DMS79 (cell line): ENCODE measurements around the gene TOM1L2.

Experiments
- DNase-seq: peaks from one replicate; lab custom pipeline; 2025; lab: John Stamatoyannopoulos, UW

The TOM1L2 gene

DNA sequence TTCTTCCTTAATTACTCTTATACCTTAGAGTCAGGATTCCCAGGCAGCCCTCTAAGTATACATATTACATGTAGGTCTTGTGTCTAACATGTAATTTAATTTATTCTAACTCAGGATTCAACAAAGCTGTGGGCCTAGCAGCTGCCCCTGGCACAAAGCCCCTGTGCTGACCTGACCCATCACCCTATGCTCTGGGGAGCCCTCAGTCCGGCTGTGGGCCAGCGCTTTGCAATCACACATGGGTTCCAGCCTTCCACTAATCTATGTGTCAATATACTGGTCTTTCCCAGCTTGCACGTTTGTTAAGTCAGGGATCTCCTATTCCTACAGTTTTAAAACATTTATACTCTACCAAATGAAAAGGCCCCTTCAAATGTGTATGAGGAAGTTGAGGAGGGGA lies 72.7 kb downstream of the TOM1L2 start:
- DNase-seq, result no peak

- no peak for DNase-seq
Measured at GRCh38 chr17:17898673-17899072, 73.5 kb downstream of the TOM1L2 start.

GRCh38 chr17:17897442-17897841 lies 74.8 kb downstream of the TOM1L2 start:
- DNase-seq, result no peak

GRCh38 chr17:17896746-17897145 lies 75.5 kb downstream of the TOM1L2 start:
- no peak for DNase-seq

DNA sequence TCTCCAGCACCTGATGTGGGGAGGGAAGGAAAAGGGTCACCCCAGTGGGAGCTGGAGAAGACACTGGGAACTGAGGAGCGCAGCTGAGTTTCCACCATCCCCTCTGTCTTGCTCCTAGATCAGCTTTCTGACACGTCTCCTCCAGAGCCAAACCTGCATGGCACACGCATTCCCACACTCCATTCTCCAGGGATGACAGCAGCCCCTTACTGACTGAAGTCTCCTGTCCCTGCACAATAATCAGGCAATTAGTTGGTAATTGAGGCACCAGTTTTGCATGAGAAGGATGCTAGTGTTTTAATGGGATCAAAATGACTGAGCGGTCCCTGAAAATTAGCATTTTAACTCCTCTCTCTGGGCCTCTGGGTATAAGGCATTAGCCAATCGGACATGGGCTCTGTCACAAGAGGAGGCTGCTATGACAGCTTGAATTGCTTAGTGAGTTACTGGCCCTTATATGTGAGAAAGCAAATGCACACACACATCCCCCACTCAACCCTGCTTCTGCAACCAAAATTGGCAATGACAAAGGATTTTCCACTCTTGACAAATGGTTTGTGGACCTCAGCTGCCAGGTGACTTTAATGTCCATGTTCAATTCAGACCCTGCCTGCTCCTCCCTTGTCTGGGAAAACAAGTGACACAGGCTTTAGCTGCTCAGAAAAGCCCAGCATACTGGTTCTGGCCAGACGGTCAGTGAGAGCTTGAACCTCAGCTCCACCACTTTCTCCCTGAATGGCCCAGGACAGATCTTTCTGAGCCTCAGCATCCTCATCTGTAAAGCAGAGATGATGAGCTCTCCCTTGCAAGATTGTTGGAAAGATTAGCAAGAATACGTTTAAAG lies 78.2 kb downstream of the TOM1L2 start:
- no peak for DNase-seq

DNA sequence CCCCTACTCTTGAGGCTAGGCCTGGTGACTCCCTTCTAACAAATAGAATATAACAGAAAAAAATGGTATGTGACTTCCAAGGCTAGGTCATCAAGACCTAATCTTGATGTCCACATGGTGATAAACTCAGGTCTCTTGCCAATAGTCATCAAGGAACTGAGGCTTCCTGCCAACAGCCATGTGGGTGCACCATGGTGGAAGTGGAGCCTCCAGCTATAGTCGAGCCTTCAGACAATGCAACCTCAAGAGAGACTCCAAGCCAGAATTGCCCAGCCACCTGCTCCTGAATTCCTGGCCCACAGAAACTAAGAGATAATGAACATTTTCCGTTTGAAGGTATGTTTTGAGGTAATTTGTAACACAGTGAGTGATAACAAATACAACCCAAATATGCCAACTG lies 79.5 kb downstream of the TOM1L2 start:
- no peak for DNase-seq

- no peak for DNase-seq
Measured at GRCh38 chr17:17892009-17892408, 80.2 kb downstream of the TOM1L2 start.

DNA sequence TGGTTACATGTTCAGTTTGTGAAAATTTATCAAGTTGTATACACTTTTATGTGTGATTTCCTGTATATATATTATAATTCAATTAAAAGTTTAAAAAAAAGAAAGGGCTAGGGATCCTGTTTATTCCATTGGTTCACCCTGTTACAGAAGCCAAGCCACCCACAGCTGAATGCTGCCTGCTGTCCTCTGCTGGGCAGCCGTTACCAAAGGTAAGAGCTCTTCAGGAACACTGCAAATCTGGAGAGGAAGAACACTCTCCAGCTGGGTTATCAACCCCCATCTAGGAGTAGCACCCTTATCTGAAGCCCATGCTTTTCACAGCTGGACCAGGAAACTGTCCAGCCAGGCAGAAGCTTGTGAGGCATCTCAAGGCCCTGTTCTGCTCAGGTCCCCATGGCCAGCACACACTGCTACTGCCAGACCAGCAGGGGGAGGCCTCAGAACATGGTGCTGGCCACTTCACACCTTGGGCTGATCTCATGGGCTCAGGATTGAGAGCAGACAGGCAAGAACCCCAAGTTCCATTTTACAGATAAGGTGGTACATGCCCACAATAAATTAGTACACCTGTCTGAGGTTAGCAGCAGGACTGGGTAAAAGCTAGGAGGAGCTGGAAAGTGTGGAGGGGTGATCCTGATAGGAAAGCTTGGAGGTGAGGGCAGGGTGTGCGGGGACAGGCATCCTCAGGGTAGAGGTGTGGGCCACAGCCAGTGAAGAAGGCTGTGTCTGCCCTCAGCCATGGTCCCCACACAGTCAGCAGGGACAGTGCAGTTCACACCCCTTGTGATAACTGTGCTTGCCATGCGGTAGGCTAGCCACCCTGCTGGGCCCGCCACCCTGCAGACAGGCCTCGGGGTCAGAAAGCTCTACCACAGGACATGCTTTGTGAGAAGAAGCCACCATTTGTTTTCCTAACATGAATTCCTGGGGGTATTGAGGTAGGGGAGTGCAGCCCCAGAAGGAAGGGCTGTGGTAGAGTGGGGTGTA lies 81.1 kb downstream of the TOM1L2 start:
- DNase-seq, result peak; percentile 29

DNA sequence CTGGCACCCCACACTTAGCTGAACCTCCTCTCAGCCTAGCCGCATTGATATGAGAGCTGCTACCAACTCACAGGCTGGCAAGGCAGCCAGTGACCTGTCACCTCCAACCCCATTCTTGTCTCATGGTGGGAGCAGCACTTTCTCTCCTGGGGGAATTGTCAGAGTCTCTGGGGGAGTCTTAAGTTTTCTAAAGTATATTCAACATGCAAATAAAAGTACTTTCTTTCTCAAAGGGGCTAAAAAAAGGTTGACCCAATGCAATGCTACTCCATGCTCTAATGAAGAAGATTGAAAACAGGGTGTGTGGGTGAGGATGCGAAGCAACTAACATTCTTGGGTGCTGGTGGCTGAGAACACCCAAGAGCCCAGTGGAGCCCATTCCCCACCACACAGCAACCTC lies 82.3 kb downstream of the TOM1L2 start:
- DNase-seq, result no peak

DNA sequence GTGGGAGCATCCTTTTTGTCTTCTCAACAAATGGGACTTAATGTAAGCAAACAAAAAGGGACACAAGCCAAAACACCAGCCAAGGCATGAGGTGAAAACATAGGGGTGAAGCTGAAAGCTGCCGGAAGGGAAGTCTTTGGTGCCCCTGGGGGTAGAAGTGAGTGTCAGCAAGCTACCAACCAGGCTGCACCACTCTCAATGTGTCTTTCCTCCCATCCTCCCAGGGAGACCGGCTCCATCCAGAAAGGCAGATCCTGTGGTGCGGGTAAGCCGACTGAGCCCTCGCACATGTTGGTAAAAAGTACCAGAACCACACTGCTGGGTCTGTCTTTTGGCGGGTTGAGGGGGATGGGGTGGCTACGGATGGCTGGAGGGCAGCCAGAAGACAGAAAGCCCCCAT lies 83.4 kb downstream of the TOM1L2 start:
- DNase-seq, result no peak

DNA sequence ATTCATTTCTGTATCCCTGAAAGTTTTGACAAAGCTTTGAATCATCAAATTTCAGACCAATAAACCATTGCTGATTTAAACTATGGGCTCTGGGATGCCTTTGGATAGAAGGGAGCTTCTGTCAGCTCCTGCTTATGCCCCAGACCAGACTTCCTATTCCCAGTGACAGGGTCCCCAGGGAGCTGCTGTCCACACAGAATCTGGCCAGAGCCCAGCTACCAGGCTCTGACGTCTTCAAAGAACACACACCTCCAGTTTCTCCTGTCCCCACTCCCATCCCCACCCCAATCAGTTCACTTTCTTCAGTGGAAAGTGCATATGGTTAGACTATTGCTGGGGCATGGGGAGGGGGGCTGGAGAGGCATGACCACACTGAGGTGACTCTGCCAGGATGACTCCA lies 83.8 kb downstream of the TOM1L2 start:
- DNase-seq, result no peak

DNA sequence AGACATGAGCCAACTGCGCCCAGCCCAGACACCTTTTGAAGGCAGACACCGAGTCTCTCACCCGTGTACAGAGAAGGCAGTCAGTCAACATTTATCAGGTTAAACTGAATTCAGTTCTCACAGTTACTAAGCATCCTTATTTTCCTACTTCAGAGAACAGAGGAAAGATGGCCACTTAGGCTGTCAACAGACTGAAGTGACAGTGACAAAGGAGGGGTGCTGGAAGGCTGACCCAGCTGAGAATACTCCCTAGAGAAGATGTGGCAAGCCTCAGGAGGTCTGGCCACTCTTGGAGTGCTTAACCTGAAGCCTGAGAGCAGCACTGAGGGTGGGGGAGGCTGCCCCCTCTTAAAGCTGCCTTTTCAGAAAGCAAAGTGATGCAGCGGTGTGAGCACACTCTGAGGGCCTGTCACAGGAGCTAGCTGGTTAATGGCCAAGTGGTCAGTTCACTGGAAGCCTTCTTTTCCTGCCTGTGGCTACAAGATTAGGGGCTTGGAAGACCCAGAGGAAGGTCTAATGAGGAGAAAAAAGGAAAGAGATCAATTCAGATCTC lies 84.4 kb downstream of the TOM1L2 start:
- no peak for DNase-seq

GRCh38 chr17:17886726-17887125 lies 85.5 kb downstream of the TOM1L2 start:
- DNase-seq, result no peak

DNA sequence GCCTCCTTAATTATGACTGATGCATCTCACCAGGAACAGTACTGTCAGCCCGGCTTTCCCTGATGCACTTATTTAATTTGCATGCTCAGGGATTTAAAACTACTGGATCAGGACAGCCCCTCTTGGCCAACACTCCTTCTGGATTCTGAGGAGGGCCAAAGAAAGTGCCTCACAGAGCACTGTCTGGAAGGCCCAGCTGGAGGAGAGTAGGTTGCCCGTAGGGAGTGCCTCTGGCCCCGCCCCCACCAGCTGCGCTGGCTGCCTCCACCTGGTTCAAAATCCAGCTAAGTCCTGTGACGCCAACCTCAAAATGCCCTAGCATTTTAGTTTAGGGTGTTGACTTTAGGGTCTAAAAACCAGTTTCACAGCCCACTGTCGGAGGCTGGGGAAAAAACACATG lies 86.0 kb downstream of the TOM1L2 start:
- no peak for DNase-seq

GRCh38 chr17:17884391-17885357 lies 87.5 kb downstream of the TOM1L2 start:
- DNase-seq, result peak; percentile 73

DNA sequence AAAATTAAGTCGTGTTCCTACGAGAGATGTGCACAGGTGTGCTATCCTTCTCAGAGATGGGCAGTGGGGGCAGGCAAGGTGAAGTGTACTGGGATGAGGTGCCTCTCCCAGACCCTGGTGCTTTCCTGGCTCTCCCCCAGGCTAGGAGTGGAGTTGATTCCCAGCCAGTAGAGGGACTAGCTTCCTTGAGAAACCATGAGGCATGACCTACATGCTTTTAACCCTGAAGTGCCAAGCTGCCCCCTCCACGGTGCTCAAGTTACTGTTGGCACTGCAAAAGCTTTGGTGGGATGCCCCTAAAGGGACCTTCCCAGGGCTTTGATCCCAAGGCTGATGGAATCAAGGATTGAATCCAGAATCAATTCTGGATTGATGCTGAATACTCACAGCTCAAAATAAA lies 88.4 kb downstream of the TOM1L2 start:
- DNase-seq, result peak; percentile 81

DNA sequence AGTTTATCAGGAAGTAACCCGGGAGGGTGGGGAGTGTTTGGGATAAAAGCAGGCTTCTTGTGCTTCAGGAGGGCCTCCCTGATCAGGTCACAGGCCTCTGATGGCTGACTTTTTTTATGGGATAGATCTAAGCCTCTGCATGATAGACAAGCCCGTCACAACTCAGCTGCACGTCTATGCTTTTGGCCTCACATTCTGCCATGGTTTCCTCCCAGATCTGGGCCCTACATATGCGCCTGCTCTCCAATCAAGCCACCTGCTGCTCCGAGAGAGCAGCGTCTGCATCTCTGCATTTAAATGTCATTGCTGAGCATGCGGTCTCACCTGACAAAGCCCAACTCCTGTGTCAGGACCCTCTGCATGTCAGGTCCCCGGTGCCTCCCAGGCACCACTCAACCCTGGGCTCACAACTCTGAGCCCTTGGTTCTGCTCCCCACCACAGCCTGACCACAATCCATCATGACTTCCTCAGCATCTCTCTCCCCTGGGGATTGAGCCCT lies 90.1 kb downstream of the TOM1L2 start:
- DNase-seq, result no peak

GRCh38 chr17:17880577-17881196 lies 91.5 kb downstream of the TOM1L2 start:
- DNase-seq, result no peak

GRCh38 chr17:17877529-17878358 lies 94.5 kb downstream of the TOM1L2 start:
- DNase-seq, result peak; percentile 92
